HG03139 (cell line): ENCODE measurements around the gene THPO.

Source experiments
- ATAC-seq: cut with Tn5 transposase; IDR thresholded peaks from one replicate; pipeline ENCODE4 v1.9.1; 2021; ENCODE audit not compliant: unreplicated experiment

THPO gene

DNA sequence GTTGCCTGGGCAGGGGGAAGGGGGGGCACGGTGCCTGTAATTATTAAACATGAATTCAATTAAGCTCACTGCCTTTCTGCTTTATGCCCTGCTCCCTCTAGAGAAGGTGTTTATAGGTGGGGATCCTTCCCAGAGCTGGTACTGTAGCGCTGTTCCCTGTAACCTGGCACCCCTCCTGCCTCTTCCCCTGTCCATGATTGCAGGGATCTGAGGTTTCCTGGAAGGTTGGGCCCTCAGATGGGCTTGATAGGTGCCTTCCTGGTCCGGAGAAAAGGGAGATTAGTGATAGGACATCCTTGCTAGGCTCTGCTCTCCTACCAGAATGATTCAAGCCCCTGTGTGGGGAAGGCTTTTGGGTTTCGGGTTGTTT, 42.7 kb downstream of the THPO start:
- ATAC-seq: no peak

- ATAC-seq: no peak
Observed at GRCh38 chr3:184334470-184335158, 43.4 kb downstream of the THPO start.

- ATAC-seq: no peak
Observed at GRCh38 chr3:184333700-184334099, 44.3 kb downstream of the THPO start.

DNA sequence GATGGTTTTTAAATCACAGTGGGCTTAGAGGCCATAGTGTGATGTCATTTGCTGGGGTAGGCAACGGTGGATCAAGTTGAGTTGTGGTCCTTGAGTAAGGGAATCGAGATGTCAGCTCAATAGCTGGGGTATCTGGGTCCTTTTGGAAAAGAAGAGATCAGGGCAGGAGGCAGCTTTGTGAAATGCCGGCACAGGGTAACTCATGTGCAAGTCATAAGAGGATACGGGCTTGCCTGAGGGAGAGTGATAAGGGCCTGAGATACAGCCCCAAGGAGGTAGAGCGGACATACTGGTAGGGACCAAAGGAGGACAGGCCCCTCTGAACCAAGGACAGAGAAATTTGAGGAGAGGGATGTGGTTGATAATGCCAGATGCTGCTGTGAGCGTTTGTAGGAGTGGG, 44.8 kb downstream of the THPO start:
- no peak for ATAC-seq

GRCh38 chr3:184332370-184333090, 45.5 kb downstream of the THPO start:
- no peak for ATAC-seq

GRCh38 chr3:184328516-184328915, 49.5 kb downstream of the THPO start:
- no peak for ATAC-seq

GRCh38 chr3:184327171-184327570, 50.8 kb downstream of the THPO start:
- ATAC-seq: no peak

GRCh38 chr3:184325715-184326369, 52.2 kb downstream of the THPO start:
- ATAC-seq: no peak

DNA sequence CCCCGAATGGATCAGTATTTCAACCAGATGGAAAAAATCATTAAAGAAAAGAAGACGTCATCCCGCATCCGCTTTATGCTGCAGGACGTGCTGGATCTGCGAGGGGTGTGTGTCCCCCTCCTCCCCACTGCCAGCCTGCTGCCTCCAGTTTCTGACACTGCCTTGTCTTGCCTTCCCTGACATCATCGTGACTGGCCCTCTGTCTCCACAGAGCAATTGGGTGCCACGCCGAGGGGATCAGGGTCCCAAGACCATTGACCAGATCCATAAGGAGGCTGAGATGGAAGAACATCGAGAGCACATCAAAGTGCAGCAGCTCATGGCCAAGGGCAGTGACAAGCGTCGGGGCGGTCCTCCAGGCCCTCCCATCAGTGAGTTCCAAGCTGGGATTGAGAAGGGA, 52.7 kb downstream of the THPO start:
- ATAC-seq: no peak

DNA sequence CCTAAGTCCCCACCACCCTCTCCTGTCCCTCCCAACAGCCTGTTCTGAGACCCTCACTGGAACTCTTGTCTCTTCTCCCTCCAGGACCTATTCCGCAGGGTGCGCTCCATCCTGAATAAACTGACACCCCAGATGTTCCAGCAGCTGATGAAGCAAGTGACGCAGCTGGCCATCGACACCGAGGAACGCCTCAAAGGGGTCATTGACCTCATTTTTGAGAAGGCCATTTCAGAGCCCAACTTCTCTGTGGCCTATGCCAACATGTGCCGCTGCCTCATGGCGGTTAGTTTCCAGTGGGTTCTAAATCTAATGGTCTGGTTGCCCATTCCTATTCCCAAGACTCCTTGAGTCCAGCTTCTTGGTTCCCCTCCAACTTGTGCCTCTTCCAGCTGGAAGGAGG, 54.3 kb downstream of the THPO start:
- ATAC-seq: no peak

DNA sequence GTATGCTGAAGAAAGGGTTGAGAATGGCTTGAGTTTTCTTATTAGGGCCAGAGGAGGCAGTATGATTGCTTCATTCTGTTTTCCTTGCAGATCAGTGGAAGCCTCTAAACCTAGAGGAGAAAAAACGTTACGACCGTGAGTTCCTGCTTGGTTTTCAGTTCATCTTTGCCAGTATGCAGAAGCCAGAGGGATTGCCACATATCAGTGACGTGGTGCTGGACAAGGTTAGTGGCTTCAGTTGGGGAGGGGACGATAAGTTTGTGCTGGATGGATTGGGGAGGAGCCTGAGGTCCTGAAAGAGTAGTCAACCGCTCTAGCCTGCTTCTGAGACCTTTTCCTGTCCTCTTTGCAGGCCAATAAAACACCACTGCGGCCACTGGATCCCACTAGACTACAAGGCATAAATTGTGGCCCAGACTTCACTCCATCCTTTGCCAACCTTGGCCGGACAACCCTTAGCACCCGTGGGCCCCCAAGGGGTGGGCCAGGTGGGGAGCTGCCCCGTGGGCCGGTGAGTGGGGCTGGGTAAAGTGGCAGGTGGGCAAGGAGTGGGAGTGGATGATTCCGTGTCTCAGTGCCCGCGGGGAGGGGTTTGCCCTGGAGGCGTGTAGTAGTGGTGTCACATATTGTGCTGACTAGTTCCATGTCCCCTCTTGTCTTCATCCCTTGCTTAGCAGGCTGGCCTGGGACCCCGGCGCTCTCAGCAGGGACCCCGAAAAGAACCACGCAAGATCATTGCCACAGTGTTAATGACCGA, 55.1 kb downstream of the THPO start:
- no peak for ATAC-seq
